Measurements from ENCODE around the gene LSAMP. TPM values are rescaled to one million over a fixed set of nuclear protein-coding genes. Genes with fewer than 3 reads are reported as not detected.

The LSAMP gene
- total and polyA plus RNA-seq, 2 of the 13 experiments (the other 11 are each of a cell fraction or from before 2014, with no cell fraction given), result not detected

DNA sequence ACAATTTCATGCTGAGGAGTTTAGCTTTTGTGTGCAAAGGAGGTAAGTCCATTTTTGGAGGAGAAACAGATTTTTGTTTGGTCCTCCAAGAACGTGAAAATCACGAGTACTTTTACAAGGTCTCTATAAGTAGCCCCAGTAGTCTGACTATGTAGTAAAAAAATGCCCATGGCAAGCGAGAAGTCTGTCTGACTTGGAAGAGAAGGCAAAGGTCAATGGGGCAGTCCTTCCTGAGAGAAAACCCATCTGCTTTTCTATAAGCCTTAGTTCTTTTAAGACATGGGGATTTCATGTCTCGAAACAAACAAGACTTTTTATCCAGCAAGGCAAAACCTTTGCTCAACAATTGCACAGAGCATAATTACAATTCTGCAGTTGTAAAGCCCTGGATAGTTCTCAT is 638.8 kb downstream of the LSAMP start:
- Histone ChIP-seq H3K9ac (ENCODE audit: insufficient read depth, low read depth, low read length) (no peak overlapping the region), H3K27me3 (ENCODE audit: control insufficient read depth in 1 of 2, insufficient read depth in 2 of 2, low read length in 2 of 2) (no peaks in the 10 kb centered on the region; a peak in 1 of 5 replicates), H3K79me2 (ENCODE audit: insufficient read depth, low read length) (no peaks in the 10 kb centered on the region), H3K4me2 (ENCODE audit: low read depth, low read length) (no peak overlapping the region), H3K9me3 (ENCODE audit: low read length) (no peaks in the 10 kb centered on the region), H3K4me1 (ENCODE audit: insufficient read depth, low read length) (peaks cover 5% of the 10 kb centered on the region; the same call in 1 of the 2 replicates), H3K4me3 (replicated peaks in 1 of 3; ENCODE audit: insufficient read depth in 1 of 3, low read depth in 2 of 3, low read length in 3 of 3) (no peak overlapping the region), H3K27ac (ENCODE audit: extremely low read length, insufficient read depth, low read length) (no peak overlapping the region), H2AFZ (ENCODE audit: low read length) (no peak overlapping the region), H4K20me1 (ENCODE audit: insufficient read depth, low read length) (no peaks in the 10 kb centered on the region), H3K36me3 (replicated peaks in 1 of 2; ENCODE audit: control insufficient read depth in 1 of 2, insufficient read depth in 2 of 2, low read length in 2 of 2) (no peaks in the 10 kb centered on the region)
- ATAC-seq (no peak), FAIRE-seq (no peak), DNase-seq (ENCODE audit: low spot score) (no peak)
- in situ Hi-C loops (cut with HindIII; ENCODE audit: extremely low pct_ligation_motif_present, low pct_unique_long_range_greater_than_20kb) (no loop called here), intact Hi-C loops (cut with micrococcal nuclease; ENCODE audit: unreplicated experiment) (no loop called here)
- CTCF ChIA-PET (ENCODE audit: low intra/inter-chr PET ratio, low total read pairs), result no interaction called here
- POLR2A ChIA-PET, result no interaction called here
- WGBS (ENCODE audit: low lambda C conversion rate), result 78% methylated on average over 4 of the region's 4 CpGs
- no peak for TF ChIP-seq ZNF446 (CRISPR knock-in tag; IDR thresholded peaks at IDR 0.05)
- no peak for TF ChIP-seq ZSCAN12 (CRISPR knock-in tag; IDR thresholded peaks at IDR 0.05)
- no peak for TF ChIP-seq KDM5A (IDR thresholded peaks at IDR 0.05; ENCODE audit: borderline replicate concordance, low read length)
- TF ChIP-seq, protein P1, sequence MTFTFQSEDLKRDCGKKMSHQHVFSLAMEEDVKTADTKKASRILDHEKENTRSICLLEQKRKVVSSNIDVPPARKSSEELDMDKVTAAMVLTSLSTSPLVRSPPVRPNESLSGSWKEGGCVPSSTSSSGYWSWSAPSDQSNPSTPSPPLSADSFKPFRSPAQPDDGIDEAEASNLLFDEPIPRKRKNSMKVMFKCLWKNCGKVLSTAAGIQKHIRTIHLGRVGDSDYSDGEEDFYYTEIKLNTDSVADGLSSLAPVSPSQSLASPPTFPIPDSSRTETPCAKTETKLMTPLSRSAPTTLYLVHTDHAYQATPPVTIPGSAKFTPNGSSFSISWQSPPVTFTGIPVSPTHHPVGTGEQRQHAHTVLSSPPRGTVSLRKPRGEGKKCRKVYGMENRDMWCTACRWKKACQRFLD (CRISPR knock-in tag; IDR thresholded peaks at IDR 0.05; ENCODE audit: borderline replicate concordance), result no peak
- TF ChIP-seq BRD4 (CRISPR knock-in tag; IDR thresholded peaks at IDR 0.05), result no peak
- no peak for TF ChIP-seq SKI (IDR thresholded peaks at IDR 0.05; ENCODE audit: partially characterized antibody)
- TF ChIP-seq ATM (IDR thresholded peaks at IDR 0.05; ENCODE audit: borderline replicate concordance), result no peak
- TF ChIP-seq ZNF879 (CRISPR knock-in tag; IDR thresholded peaks at IDR 0.05), result no peak
- BruUV-seq (replicated peaks), result no TSS peak

DNA sequence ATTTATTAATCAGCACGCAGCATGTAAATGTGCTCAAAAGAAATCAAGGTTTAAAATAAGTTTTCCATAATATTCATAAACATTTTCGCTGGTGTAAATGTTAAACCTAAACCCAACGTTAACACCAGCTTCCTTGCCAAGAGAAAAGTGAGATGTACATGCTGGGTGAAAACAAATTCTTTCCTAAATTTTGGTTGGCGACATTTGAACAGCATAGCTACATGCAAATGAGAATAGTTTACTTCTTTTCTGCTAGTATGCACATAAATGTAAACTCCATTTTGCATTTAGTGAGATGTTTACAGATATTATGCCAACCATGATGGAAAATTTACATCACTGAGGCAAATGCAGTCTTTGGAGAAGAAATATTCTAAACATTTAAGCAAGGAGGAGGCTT is 639.8 kb downstream of the LSAMP start:
- intact Hi-C loops (cut with micrococcal nuclease; ENCODE audit: unreplicated experiment), result no loop called here

More for the DNA sequence above, 639.8 kb downstream of the LSAMP start:
- Histone ChIP-seq H3K9ac (ENCODE audit: insufficient read depth, low read depth, low read length) (no peak overlapping the region), H3K4me3 (replicated peaks in 1 of 3; ENCODE audit: insufficient read depth in 1 of 3, low read depth in 2 of 3, low read length in 3 of 3) (no peak overlapping the region), H3K79me2 (ENCODE audit: insufficient read depth, low read length) (no peaks in the 10 kb centered on the region), H3K4me1 (ENCODE audit: insufficient read depth, low read length) (peaks cover 5% of the 10 kb centered on the region; the same call in 1 of the 2 replicates), H3K27me3 (ENCODE audit: control insufficient read depth in 1 of 2, insufficient read depth in 2 of 2, low read length in 2 of 2) (no peaks in the 10 kb centered on the region; a peak in 1 of 5 replicates), H2AFZ (ENCODE audit: low read length) (no peak overlapping the region), H3K4me2 (ENCODE audit: low read depth, low read length) (no peak overlapping the region), H3K9me3 (ENCODE audit: low read length) (no peaks in the 10 kb centered on the region), H3K36me3 (replicated peaks in 1 of 2; ENCODE audit: control insufficient read depth in 1 of 2, insufficient read depth in 2 of 2, low read length in 2 of 2) (no peaks in the 10 kb centered on the region), H3K27ac (ENCODE audit: extremely low read length, insufficient read depth, low read length) (no peak overlapping the region), H4K20me1 (ENCODE audit: insufficient read depth, low read length) (no peaks in the 10 kb centered on the region)
- 94% methylated on average over 4 of the region's 4 CpGs for WGBS (ENCODE audit: low lambda C conversion rate)
- in situ Hi-C loops (cut with HindIII; ENCODE audit: extremely low pct_ligation_motif_present, low pct_unique_long_range_greater_than_20kb), result no loop called here
- ATAC-seq (no peak), DNase-seq (ENCODE audit: low spot score) (no peak), FAIRE-seq (no peak)
- POLR2A ChIA-PET, result no interaction called here
- TF ChIP-seq, protein P2, sequence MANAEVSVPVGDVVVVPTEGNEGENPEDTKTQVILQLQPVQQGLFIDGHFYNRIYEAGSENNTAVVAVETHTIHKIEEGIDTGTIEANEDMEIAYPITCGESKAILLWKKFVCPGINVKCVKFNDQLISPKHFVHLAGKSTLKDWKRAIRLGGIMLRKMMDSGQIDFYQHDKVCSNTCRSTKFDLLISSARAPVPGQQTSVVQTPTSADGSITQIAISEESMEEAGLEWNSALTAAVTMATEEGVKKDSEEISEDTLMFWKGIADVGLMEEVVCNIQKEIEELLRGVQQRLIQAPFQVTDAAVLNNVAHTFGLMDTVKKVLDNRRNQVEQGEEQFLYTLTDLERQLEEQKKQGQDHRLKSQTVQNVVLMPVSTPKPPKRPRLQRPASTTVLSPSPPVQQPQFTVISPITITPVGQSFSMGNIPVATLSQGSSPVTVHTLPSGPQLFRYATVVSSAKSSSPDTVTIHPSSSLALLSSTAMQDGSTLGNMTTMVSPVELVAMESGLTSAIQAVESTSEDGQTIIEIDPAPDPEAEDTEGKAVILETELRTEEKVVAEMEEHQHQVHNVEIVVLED (CRISPR knock-in tag; IDR thresholded peaks at IDR 0.05; ENCODE audit: borderline replicate concordance), result no peak
- TF ChIP-seq MIXL1 (CRISPR knock-in tag; IDR thresholded peaks at IDR 0.05) (no peak), PPARG (CRISPR knock-in tag; conservative IDR thresholded peaks at IDR 0.05) (no peak), SIX1 (CRISPR knock-in tag; IDR thresholded peaks at IDR 0.05; ENCODE audit: borderline replicate concordance) (no peak), ZNF12 (CRISPR knock-in tag; IDR thresholded peaks at IDR 0.05) (no peak), HDAC6 (IDR thresholded peaks at IDR 0.05; ENCODE audit: low read depth, low read length) (no peak), RAD51 (IDR thresholded peaks at IDR 0.05; ENCODE audit: borderline replicate concordance) (no peak), ZBTB38 (CRISPR knock-in tag; IDR thresholded peaks at IDR 0.05) (no peak), ZBTB21 (CRISPR knock-in tag; IDR thresholded peaks at IDR 0.05) (no peak)
- TF ChIP-seq, protein P3, sequence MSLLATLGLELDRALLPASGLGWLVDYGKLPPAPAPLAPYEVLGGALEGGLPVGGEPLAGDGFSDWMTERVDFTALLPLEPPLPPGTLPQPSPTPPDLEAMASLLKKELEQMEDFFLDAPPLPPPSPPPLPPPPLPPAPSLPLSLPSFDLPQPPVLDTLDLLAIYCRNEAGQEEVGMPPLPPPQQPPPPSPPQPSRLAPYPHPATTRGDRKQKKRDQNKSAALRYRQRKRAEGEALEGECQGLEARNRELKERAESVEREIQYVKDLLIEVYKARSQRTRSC (CRISPR knock-in tag; IDR thresholded peaks at IDR 0.05; ENCODE audit: low read depth), result no peak
- BruUV-seq (replicated peaks), result no TSS peak
- CTCF ChIA-PET (ENCODE audit: low intra/inter-chr PET ratio, low total read pairs), result no interaction called here

All from HepG2 (cell line).